ENCODE data around the gene TIMM13.
"Not testable (repeated sequence)": the region's sequence is repeated elsewhere in the genome, so short reads cannot be mapped to it uniquely, and the experiment has no call there.

The TIMM13 gene

DNA sequence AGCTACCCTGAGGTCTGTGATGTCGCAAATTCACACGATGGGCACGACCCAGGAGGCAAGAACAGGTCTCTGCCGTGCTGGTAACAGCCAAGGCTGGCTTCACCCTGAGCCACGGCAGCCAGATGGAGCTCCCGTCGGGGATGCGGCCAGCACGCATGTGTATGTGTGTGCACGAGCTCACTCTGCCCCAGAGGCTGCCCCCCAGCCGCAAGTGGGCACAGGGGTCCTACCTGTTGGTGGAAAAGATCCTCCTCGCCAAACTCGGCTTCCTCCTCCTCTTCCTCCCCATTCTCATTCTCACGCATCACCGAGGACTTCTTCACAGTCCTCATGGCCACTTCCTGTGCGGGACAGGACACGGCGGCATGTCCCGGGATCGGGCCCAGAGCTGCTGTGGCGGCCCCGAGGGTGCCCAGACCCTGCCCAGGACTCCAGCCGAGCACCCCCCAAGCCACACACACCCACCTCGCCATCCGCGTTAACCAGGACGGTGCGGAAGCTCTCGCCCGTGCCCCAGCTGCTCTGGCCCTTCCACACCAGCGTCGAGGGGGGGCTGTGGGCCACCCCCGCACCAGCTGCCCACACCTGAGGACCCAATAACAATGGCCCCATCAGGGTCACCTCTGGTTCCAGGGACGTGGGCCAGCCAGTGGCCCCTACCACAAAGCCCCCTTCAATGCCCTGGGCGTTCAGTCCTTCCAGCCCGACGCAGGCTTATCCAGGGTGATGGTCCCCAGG lies 4.1 kb upstream of the TIMM13 start:
- no peak for DNase-seq (ENCODE audit: low spot score)

DNA sequence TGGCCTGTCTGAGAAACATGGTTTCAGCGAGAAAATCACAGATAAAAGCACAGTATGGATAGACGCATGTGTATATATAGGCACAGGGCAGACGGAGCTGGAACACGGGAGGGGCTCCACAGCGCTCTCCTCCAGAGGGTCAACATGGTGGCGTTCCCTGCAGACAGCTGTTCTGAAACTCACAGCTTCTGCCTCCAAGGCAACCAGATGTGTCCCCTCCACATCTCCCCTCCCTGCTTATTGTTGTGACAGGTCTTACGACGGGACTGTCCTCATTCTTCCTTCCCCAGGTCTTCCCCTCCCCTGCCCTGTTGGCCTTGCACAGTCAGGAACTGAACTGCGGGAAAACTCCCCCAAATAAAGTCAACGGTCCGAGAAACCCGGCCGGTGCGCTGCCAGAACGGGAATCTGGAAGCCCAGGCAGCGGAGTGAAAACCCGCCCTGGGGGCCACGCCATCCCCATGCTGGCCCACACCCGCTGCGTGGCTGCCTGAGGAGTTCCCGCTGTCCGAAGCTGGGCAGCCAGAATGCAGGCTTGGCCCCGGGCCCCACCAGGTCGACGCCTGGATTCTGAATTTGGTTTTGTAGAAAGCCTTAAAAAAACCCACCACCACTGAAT lies 2.6 kb upstream of the TIMM13 start:
- DNase-seq (ENCODE audit: low spot score): no peak

DNA sequence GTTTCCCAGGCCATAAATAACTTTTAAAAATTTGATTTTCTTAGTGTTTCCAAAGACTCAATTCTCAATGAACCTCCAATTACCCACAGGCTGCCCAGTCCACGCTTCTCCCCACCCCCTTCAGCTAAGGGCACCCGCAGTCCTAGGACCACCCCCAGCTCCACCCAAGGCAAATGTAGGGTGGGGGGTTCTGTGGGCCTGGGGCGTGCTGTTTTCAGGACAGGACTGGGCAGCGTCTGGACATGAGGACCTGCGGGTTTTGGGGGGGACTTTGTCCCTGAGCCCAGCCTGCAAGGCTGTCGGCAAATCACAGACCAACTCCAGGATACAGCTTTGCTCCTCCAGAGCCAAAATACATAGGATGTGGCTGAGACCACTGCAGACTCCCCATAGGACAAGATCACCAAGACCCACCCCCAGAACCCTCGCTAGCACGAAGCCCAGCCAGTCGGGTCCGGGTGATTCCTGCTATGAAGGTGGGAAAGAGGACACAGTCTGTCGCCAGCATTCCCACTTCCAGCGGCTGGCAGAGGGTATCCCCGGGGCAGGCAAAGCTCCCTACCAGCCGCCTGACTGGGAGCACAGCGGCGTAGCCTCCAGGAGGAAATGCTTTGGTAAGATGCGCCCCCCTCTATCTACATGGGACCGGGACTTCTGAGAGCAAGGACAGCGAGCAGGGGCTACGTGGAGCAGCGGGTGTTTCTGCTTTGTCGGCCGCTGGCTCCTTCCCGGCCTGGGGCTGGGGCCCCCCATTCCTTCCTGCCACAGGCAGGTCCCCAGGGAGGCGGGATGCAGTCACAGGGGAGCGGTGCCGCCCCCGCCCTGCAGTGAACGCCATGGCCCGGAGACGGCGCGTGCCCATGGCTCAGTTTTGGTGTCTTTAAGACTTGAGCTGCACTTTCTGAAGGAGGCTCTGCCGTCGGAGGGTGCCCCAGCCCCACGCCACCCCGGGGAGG lies 1.6 kb upstream of the TIMM13 start:
- no peak for DNase-seq (ENCODE audit: low spot score)

DNA sequence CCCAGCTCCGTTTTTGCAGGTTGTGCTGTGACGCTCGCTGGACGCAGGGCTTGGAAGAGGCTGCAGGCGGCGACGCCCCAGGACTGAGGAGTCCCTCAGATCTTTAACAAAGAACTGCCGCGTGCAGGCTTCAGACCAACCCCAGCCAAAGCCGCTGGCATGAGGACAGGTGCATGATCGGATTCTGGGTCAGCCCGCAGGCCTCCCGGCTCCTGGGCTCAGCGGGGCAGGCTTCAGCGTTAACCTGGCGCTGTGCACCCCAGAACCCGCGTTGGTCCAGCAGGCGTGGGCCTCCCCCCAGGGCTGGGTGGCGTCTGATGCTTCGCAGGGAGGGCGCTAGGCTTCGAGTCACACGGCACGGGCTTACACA lies 920 bp upstream of the TIMM13 start:
- DNase-seq (ENCODE audit: low spot score): peak; percentile 47

DNA sequence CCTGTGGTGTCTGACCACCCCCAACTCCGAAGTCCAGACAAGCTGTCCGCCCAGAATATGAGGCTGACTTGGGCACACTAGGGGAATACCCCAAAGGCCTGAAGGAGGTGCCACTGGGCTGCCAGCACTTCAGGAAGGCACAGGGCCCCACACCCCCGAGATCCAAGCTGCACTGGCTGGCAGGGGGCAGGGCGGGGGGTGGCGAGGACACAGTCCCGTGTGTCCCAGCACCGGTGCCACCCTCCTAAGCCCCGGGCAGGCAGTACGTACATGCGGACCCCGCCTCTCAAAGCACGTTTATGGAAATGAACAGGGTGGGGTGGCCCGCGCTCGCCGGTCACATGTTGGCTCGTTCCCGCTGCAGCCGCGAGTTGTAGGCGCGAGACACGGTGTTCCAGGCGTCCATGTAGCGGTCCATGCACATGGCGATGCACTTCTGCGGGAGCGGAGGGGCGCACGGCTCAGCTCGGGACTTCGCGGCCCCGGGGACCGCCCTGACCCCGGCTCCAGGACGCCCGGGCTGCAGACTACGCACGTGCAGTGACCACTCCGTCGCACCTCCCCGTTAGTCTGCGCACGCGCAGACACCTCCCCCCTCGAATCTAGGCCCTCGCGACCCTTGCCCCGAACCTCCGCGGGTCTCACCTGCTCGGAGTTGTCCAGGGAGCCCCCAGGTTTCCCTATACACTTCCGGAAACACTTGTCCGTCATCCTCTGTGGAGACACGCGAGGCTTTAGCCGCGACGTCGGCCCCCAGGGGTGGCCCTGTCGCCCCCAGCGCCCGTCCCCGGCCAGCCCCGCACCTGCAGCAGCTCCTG lies 566 bp downstream of the TIMM13 start:
- peak; percentile 78 for DNase-seq (ENCODE audit: low spot score)

DNA sequence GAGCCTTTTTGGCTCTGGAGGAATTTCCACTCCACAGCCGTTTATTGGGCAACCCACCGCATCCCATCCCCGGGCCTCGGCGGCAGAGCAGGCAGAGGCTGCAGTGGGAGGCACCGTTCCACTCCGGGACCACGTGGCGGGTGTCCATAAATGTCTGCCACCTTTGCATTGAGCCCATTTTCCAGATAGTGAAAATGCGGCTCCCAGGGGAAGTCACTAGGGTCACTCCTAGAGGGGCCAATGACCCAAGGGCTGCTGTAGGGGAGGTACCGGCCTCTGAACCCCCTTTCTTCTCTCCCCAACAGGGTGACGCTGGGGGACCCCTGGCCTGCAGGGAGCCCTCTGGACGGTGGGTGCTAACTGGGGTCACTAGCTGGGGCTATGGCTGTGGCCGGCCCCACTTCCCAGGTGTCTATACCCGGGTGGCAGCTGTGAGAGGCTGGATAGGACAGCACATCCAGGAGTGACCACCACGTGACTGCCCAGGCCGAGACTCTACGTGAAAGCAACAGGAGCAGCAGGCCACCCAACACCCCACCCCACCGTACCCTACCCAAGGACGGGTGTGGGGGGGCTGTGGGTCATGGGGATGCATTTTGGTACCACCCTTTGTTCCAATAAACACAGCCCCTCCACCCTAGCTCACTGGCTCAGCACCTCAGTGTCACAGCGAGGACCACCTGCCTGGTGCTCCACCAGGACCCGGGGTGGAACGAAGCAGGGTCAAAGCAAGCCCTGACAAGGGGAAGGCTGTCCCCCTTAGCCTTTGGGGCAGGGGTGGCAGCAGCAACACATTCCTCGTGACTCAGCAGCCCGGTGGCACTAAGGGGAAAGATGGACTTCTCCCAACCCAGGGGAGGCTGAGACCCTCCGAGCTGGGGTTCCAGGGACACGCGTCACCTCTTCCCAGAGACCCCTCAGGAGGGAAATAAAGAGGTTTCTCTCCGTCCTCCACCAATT lies 1.5 kb downstream of the TIMM13 start:
- DNase-seq (ENCODE audit: low spot score): no peak

DNA sequence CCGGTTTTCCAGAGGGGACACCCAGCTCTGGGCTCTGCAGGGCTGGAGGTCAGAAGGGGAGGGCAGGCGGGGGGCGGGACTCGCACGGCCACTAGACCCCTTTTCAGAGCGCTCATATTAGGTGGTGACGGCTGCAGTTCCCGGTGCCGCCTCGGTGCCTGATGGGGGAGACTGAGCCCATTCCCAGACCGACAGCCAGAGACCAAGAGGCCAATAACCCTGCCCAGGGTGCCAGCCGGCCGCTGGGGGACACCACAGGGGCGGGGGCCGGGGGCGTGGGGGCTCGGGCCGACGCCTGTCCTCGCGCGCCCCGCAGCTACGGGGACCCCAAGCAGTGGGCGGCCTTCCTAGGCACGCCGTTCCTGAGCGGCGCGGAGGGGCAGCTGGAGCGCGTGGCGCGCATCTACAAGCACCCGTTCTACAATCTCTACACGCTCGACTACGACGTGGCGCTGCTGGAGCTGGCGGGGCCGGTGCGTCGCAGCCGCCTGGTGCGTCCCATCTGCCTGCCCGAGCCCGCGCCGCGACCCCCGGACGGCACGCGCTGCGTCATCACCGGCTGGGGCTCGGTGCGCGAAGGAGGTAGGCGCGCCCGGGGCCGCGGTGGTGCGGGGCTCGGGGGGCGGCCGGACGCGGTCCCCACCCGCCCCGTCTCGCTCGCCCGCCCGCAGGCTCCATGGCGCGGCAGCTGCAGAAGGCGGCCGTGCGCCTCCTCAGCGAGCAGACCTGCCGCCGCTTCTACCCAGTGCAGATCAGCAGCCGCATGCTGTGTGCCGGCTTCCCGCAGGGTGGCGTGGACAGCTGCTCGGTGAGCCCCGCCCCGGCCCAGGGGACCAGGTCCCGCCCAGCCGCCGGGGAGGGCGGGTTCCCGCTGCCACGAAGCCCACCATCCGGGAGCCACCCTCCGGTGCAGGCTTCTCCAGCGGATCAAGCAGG lies 2.4 kb downstream of the TIMM13 start:
- DNase-seq (ENCODE audit: low spot score): peak; percentile 84

DNA sequence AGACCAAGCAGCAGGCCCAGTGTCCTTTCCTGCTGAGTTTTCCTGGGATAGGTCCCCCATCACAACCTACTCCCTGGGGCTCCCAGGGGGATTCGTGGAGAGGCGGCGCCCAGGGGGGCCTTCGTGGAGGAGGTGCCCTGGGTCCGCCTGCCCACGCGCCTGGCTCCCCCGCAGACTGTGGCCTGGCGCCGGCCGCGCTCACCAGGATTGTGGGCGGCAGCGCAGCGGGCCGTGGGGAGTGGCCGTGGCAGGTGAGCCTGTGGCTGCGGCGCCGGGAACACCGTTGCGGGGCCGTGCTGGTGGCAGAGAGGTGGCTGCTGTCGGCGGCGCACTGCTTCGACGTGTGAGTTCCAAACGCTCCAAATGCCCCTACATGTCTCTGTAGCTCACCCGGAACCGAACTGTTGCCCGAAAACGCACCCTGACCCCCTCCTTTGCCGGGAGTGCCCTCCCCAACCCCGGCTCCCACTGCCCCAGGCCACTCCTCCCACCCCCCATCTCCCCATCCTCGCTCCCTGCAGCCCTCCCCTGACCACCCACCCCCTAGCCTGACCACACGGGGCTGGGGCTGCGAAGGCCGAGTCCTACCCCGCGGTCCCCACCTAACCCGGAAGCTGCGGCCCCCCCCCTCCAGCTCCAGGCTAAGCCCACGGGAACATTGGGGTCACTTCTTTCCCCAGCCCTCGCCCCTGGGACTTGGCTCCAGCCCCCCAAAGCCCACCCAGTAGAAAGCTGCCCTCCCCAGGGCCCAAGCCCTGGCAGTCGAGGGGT lies 3.3 kb downstream of the TIMM13 start:
- DNase-seq (ENCODE audit: low spot score): no peak

DNA sequence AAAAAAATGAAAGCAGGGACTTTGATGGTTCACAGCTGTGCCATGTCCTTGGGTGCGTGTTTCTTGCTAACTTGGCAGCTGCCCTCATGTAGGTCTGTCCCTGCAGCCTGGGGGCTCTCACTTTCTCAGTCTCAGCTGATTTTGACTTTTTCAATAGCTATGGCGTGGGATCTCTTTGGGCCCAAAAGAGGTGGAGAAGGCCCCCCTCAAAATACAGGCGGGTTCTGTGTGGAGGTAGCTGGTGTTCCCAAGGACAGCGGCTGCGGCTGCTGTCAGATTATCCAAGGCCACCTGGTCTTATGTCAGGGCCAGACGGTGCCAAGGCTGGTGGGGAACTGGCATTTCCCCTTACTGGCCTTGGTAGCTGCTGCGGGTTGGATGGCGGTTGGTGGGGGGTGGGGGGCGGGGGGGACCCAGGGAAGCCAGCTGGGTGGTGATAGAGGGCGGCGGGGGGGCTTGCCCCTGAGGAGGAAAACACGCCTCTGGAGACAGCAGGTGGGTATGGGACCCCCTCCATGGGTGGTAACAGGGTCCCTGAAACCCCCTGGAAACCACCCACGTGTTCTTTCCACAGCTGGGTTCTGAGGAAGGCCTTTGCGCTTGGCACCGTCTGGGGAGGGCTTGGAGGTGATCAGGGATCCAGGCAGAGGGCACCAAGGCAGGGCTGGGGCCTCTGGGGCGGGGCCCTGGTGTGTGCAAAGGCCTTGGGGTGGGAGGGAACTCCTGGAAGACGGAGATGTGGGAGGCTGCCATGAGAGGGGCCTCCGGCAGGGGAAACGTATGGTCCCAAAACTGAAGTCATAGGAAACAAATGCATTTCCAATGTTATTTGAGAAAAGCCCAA lies 4.1 kb downstream of the TIMM13 start:
- no peak for DNase-seq (ENCODE audit: low spot score)

DNA sequence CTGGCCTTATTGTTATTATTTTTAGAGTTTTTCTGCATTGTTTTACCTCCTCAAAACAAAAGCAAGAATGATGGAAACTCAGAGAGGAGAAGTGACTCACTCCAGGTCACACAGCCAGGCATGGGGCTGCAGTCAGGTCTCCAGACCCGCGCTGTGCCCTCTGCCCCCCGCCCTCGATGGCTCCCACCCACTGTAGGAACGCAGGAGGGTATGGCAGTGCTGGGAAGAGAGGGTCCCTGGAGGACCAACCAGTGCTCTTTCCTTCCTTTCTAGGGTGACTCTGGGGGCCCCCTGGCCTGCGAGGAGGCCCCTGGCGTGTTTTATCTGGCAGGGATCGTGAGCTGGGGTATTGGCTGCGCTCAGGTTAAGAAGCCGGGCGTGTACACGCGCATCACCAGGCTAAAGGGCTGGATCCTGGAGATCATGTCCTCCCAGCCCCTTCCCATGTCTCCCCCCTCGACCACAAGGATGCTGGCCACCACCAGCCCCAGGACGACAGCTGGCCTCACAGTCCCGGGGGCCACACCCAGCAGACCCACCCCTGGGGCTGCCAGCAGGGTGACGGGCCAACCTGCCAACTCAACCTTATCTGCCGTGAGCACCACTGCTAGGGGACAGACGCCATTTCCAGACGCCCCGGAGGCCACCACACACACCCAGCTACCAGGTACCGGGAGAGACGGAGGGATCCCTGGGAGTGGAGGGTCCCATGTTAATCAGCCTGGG lies 5.6 kb downstream of the TIMM13 start:
- no peak for DNase-seq (ENCODE audit: low spot score)

DNA sequence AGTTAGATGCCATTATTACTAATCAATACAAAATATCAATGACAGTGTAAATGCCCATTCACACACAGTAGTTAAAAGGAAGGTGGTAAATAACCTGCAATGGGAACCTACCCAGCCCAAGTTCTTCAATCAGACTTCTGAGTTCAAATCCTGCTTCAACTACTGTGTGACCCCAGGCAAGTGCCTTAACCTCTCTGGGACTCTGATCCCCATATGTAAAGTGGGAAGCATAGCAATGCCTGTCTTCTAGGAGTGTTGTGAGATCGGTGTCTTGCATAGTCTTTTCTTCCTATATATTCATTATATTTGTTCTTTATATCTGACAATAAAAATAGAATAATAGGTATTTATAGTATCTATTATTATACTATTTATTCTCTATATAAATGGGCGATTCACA lies 6.9 kb downstream of the TIMM13 start:
- no peak for DNase-seq (ENCODE audit: low spot score)

DNA sequence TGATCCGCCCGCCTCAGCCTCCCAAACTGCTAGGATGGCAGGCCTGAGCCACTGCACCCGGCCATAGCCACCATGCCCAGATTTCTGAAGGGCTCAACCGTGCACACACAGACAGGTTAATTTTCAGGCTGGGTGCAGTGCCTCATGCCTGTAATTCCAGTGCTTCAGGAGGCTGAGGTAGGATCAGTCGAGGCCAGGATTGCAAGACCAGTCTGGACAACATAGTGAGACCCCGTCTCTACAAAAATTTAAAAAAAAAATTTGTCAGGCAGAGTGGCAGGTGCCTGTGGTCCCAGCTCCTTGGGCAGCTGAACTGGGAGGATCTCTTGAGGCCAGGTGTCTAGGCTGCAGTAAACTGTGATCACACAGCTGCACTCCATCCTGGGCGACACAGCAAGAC lies 7.6 kb downstream of the TIMM13 start:
- DNase-seq (ENCODE audit: low spot score): no peak

DNA sequence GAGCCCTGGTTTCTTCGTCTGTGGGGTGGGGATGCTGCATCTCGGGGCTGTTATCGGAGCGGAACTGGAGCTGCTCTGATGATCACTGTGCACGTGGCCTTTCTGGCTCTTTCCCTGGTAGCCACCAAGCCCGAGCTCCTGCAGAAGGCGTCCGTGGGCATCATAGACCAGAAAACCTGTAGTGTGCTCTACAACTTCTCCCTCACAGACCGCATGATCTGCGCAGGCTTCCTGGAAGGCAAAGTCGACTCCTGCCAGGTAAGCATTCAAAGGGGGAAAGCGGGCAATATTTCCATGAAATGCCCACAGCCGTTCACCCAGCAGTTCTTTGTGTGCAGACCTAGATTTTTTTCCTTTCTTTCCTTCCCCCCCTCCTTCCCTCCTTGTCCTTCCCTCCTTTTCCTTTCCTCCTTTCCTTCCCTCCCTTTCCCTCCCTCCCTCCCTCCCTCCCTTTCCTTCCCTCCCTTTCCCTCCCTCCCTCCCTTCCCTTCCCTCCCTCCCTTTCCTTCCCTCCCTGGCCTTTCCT lies 9.4 kb downstream of the TIMM13 start:
- no peak for DNase-seq (ENCODE audit: low spot score)

DNA sequence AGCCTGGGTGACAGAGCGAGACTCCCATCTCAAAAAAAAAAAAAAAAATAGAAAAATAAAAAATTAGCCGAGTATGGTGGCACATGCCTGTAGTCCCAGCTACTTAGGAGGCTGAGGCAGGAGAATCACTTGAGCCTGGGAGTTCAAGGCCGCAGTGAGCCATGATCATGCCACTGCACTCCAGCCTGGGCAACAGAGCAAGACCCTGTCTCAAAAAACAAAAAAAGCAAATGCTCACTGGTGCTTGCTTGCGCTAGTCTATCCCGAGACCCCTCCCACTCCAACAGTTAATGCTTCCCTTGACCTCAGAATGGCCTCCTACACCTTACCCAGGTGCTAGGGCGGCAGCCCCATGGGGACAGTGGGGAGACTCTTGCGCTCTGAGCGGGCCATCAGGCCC lies 9.9 kb downstream of the TIMM13 start:
- DNase-seq (ENCODE audit: low spot score): not testable (repeated sequence)

DNA sequence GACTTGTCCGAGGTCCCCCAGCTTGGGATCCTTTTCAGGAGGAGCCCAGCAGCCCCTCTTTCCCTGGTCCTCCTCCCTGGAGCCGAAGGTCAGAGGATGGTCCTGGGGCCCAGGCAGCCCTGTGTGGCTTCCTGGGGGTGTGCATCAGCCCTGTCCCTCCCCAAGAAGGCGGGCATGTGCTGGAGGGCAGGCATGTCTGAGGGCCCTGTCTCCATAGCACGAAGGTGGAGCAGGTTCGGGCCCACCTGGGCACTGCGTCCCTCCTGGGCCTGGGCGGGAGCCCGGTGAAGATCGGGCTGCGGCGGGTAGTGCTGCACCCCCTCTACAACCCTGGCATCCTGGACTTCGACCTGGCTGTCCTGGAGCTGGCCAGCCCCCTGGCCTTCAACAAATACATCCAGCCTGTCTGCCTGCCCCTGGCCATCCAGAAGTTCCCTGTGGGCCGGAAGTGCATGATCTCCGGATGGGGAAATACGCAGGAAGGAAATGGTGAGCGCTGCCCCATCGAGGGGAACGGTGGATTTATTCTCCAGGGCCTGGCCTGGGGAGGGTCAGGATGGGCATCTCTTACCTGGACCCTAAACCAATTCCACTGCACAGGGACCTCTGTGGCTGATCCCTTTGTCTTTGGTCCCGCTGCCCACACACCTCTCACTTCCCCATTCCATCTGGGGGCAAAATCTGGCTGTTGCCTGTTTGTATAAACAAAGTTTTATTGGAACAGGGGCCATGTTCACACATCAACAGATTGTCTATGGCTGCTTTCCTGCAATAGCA lies 10.9 kb downstream of the TIMM13 start:
- no peak for DNase-seq (ENCODE audit: low spot score)

DNA sequence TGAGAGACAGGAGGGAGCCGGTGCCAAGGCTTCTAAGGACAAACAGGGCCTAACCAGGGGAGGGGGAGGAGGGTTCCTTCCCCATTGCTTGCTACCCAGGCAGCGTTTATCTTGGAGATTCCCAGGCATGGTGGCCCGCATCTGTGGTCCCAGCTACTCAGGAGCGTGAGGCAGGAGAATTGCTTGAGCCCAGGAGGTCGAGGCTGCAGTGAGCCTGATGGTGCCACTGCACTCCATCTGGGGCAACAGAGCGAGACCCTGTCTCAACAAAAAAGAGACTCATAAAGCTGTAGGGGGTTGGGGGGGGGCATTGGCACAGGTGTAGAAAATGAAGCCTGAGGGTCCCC lies 11.4 kb downstream of the TIMM13 start:
- DNase-seq (ENCODE audit: low spot score): no peak

Measured in iPS-NIHi11 (cell line).